DMS153 treated with DMSO at 0.1 percent for 48 hours (cell line): ENCODE measurements around the gene AKR1E2.

Experiments
- DNase-seq: peaks from one replicate; lab custom pipeline; 2025; ENCODE audit not compliant: unreplicated experiment; lab: John Stamatoyannopoulos, UW

Gene AKR1E2

GRCh38 chr10:4889959-4890358 lies 64.0 kb downstream of the AKR1E2 start:
- DNase-seq: no peak

GRCh38 chr10:4892681-4893080 lies 66.7 kb downstream of the AKR1E2 start:
- no peak for DNase-seq

GRCh38 chr10:4894335-4894734 lies 68.3 kb downstream of the AKR1E2 start:
- DNase-seq: no peak
